Stomach (tissue), 4 donors: ENCODE data around the gene SDK2.

Experiments
- CTCF ChIP-seq, 7 experiments: fragments of 450-650 bp in 4 of 7; fragments of 200-600 bp in 3 of 7; sonication (generic) in 3 of 7; IDR thresholded peaks; one replicate each; pipeline ENCODE4 v1.5.1; 2016 to 2019; ENCODE audit warnings: antibody characterized with exemption in 7 of 7, control low read depth in 2 of 7, mild to moderate bottlenecking in 1 of 7
- EP300 ChIP-seq: sonication (generic); formaldehyde crosslinking; IDR thresholded peaks from one replicate; pipeline ENCODE4 v1.6.1; 2017; ENCODE audit warnings: antibody characterized with exemption
- POLR2A ChIP-seq, 4 donors: fragments of 450-650 bp; IDR thresholded peaks; one replicate each; pipeline ENCODE4 v1.6.1; 2016; ENCODE audit warnings: antibody characterized with exemption in 4 of 4, control low read depth in 2 of 4, mild to moderate bottlenecking in 1 of 4, moderate library complexity in 1 of 4
- POLR2AphosphoS5 ChIP-seq, 3 donors: sonication (generic); formaldehyde crosslinking; IDR thresholded peaks; one replicate each; pipeline ENCODE4 v1.6.1; 2016; ENCODE audit warnings: antibody characterized with exemption in 3 of 3

- TF ChIP-seq EP300 (no peak), CTCF (IDR thresholded peaks at IDR 0.05) (no peak), POLR2A (IDR thresholded peaks at IDR 0.05) (no peak), POLR2AphosphoS5 (IDR thresholded peaks at IDR 0.05) (no peak)
These were observed 89.7 kb downstream of the SDK2 start for GRCh38 chr17:73554498-73554897.
